Epithelial cell of esophagus (primary cell): ENCODE data around the gene WDR43.
A peak's percentile ranks its signal among the peaks of the same experiment; 100 is the strongest.

Experiments used
- DNase-seq: peaks from one replicate; pipeline ENCODE4 v3.0.0; 2010; ENCODE audit warnings: low read depth
- H3K4me3 ChIP-seq: 2 replicates; pipeline ENCODE4 v1.5.1; 2011; ENCODE audit warnings: mild to moderate bottlenecking, low read length, control low read depth
- TF ChIP-seq, protein P1 (sequence below): IDR thresholded peaks from 2 replicates; pipeline ENCODE4 v1.5.1; 2011; ENCODE audit warnings: low read depth, mild to moderate bottlenecking, low read length, control low read depth, inconsistent platforms; ENCODE audit not compliant: insufficient read depth; ENCODE audit errors: missing control alignments

The WDR43 gene

GRCh38 chr2:28956890-28957289 lies 62.4 kb downstream of the WDR43 start:
- no peak overlapping the region for H3K4me3 ChIP-seq
- TF ChIP-seq, protein P1, sequence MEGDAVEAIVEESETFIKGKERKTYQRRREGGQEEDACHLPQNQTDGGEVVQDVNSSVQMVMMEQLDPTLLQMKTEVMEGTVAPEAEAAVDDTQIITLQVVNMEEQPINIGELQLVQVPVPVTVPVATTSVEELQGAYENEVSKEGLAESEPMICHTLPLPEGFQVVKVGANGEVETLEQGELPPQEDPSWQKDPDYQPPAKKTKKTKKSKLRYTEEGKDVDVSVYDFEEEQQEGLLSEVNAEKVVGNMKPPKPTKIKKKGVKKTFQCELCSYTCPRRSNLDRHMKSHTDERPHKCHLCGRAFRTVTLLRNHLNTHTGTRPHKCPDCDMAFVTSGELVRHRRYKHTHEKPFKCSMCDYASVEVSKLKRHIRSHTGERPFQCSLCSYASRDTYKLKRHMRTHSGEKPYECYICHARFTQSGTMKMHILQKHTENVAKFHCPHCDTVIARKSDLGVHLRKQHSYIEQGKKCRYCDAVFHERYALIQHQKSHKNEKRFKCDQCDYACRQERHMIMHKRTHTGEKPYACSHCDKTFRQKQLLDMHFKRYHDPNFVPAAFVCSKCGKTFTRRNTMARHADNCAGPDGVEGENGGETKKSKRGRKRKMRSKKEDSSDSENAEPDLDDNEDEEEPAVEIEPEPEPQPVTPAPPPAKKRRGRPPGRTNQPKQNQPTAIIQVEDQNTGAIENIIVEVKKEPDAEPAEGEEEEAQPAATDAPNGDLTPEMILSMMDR, result peak; percentile 42
- no peak for DNase-seq

DNA sequence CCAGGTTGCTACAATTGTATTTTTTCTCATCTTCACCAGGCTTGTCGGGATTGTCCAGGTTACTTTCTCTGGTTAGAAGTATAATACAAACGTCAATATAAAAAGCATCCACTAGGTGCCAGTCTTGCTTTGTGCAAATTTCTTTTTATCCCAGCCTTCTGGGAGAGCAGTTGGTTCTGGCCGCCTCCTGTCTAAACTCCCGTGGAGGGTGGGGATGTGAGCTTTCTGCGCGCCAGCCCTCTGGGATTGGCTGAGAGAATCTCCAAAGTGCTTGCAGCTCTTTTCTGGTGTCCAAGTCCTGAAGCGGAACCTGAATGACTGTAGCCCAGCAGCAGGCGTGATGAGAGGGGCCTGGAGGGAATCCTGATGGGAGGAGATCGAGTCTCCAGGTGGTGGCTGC lies 64.2 kb downstream of the WDR43 start:
- peak; percentile 74 for DNase-seq
- TF ChIP-seq, protein P1, result peak; percentile 60
- H3K4me3 ChIP-seq, result no peak overlapping the region

- H3K4me3 ChIP-seq, result no peak overlapping the region
- DNase-seq, result no peak
Measured at GRCh38 chr2:28960401-28960800, 65.9 kb downstream of the WDR43 start.

DNA sequence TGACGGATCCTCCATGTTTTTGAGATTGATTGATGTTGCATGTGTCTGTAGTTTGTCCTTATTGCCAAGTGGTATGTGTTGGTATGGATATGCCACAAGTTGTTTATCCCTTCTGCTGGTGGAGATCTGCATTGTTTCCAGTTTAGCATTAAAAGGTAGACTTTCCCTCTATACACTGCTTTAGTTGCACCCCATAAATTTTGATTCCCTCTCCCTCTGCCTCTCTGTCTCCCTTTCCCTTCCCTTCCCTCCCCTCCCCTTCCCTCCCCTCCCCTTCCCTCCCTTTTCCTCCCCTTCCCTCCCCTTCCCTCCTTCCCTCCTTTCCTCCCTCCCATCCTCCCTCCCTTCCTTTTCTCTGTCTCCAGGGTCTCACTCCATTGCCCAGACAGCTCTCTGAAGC lies 68.0 kb downstream of the WDR43 start:
- TF ChIP-seq, protein P1, result no peak
- no peak for DNase-seq
- no peak overlapping the region for H3K4me3 ChIP-seq

More at GRCh38 chr2:28960401-28960800, 65.9 kb downstream of the WDR43 start:
- TF ChIP-seq, protein P1, result no peak

- no peak overlapping the region for H3K4me3 ChIP-seq
- TF ChIP-seq, protein P1, result no peak
- DNase-seq, result no peak
Measured at GRCh38 chr2:28970464-28971160, 76.1 kb downstream of the WDR43 start.

GRCh38 chr2:28972778-28973335 lies 78.4 kb downstream of the WDR43 start:
- no peak overlapping the region for H3K4me3 ChIP-seq
- TF ChIP-seq, protein P1, result no peak
- peak; percentile 36 for DNase-seq

DNA sequence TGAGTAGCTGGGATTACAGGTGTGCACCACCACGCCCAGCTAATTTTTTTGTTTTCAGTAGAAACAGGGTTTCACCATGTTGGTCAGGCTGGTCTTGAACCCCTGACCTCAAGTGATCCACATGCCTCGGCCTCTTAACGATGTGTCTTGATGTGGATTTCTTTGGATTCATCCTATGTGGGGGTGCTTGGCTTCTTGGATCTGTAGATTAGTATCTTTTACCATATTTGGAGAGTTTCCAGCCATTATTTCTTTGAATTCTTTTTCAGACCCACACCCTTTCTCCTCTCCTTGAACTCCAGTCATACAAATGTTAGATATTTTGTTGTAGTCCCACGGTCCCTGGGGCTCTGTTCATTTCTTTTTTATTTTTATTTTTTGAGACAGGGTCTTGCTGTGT lies 79.8 kb downstream of the WDR43 start:
- no peak for DNase-seq
- TF ChIP-seq, protein P1, result no peak

More for the DNA sequence above, 79.8 kb downstream of the WDR43 start:
- no peak overlapping the region for H3K4me3 ChIP-seq
